ENCODE measurements around the gene GPR150.

The GPR150 gene

GRCh38 chr5:95626701-95627100, 6.8 kb downstream of the GPR150 start:
- no peak for TF ChIP-seq CTCF (IDR thresholded peaks at IDR 0.05; ENCODE audit: unreplicated experiment in 3 of 3)
- Mint-ChIP-seq H3K36me3 (ENCODE audit: low read depth) (no peaks in the 10 kb centered on the region), H3K27me3 (ENCODE audit: low read depth) (peaks cover 26% of the 10 kb centered on the region), H3K27ac (no peak overlapping the region), H3K9me3 (no peaks in the 10 kb centered on the region), H3K4me1 (peaks cover 1% of the 10 kb centered on the region), H3K4me3 (no peak overlapping the region)

GRCh38 chr5:95627971-95628810, 8.3 kb downstream of the GPR150 start:
- Mint-ChIP-seq H3K9me3 (no peaks in the 10 kb centered on the region), H3K4me3 (no peak overlapping the region), H3K27me3 (ENCODE audit: low read depth) (peaks cover 12% of the 10 kb centered on the region), H3K4me1 (no peaks in the 10 kb centered on the region), H3K27ac (no peak overlapping the region), H3K36me3 (ENCODE audit: low read depth) (no peaks in the 10 kb centered on the region)
- TF ChIP-seq CTCF (IDR thresholded peaks at IDR 0.05; ENCODE audit: unreplicated experiment in 3 of 3) = no peak

GRCh38 chr5:95628933-95629332, 9.0 kb downstream of the GPR150 start:
- H3K4me3 Mint-ChIP-seq = no peak overlapping the region
- no peaks in the 10 kb centered on the region for H3K4me1 Mint-ChIP-seq
- H3K9me3 Mint-ChIP-seq = peaks cover 2% of the 10 kb centered on the region
- H3K27ac Mint-ChIP-seq = no peak overlapping the region
- H3K27me3 Mint-ChIP-seq (ENCODE audit: low read depth) = peaks cover 6% of the 10 kb centered on the region
- TF ChIP-seq CTCF (IDR thresholded peaks at IDR 0.05; ENCODE audit: unreplicated experiment in 3 of 3) = no peak
- H3K36me3 Mint-ChIP-seq (ENCODE audit: low read depth) = no peaks in the 10 kb centered on the region

- no peaks in the 10 kb centered on the region for H3K27me3 Mint-ChIP-seq (ENCODE audit: low read depth)
- H3K4me3 Mint-ChIP-seq = no peak overlapping the region
- peaks cover 2% of the 10 kb centered on the region for H3K9me3 Mint-ChIP-seq
- H3K27ac Mint-ChIP-seq = no peak overlapping the region
- TF ChIP-seq CTCF (IDR thresholded peaks at IDR 0.05; ENCODE audit: unreplicated experiment in 3 of 3) = no peak
- no peaks in the 10 kb centered on the region for H3K4me1 Mint-ChIP-seq
- no peaks in the 10 kb centered on the region for H3K36me3 Mint-ChIP-seq (ENCODE audit: low read depth)
These were observed 10.6 kb downstream of the GPR150 start for GRCh38 chr5:95630394-95630917.

GRCh38 chr5:95631255-95631958, 11.5 kb downstream of the GPR150 start:
- Mint-ChIP-seq H3K9me3 (peaks cover 2% of the 10 kb centered on the region), H3K4me3 (no peak overlapping the region), H3K27me3 (ENCODE audit: low read depth) (no peaks in the 10 kb centered on the region), H3K36me3 (ENCODE audit: low read depth) (no peaks in the 10 kb centered on the region), H3K4me1 (no peaks in the 10 kb centered on the region), H3K27ac (no peak overlapping the region)
- TF ChIP-seq CTCF (IDR thresholded peaks at IDR 0.05; ENCODE audit: unreplicated experiment in 3 of 3) = no peak

Measured in nephron (organoid).